Activated CD4-positive, alpha-beta T cell treated with anti-CD3 and anti-CD28 coated beads, Interleukin-2, amount 10 ng/mL, durations not matched to agents 24 days and 14 days (primary cell): Measurements from ENCODE around the gene FAM131C. TPM values are rescaled to one million over a fixed set of nuclear protein-coding genes. Genes with fewer than 3 reads are reported as not detected.
A peak's percentile ranks its signal among the peaks of the same experiment; 100 is the strongest.

Experiments used
- DNase-seq: peaks from one replicate; pipeline ENCODE4 v3.0.0; 2022
- H3K27ac Mint-ChIP-seq: one replicate; pipeline ENCODE4 v1.8.0; 2022; ENCODE audit warnings: mild to moderate bottlenecking, mixed read lengths
- H3K27me3 Mint-ChIP-seq: one replicate; pipeline ENCODE4 v1.8.0; 2022; ENCODE audit warnings: mixed read lengths
- H3K36me3 Mint-ChIP-seq: one replicate; pipeline ENCODE4 v1.8.0; 2022; ENCODE audit warnings: low read depth, mild to moderate bottlenecking, mixed read lengths
- H3K4me1 Mint-ChIP-seq: one replicate; pipeline ENCODE4 v1.8.0; 2021; ENCODE audit warnings: mixed read lengths
- H3K4me3 Mint-ChIP-seq: one replicate; pipeline ENCODE4 v1.8.0; 2022; ENCODE audit warnings: mild to moderate bottlenecking, moderate library complexity, mixed read lengths
- H3K9me3 Mint-ChIP-seq: one replicate; pipeline ENCODE4 v1.8.0; 2021; ENCODE audit warnings: mixed read lengths
- intact Hi-C: fragments of 100-400 bp; cut with micrococcal nuclease; formaldehyde crosslinking; loops from one replicate; pipeline ENCODE4 v1.15.1; 2023
- total RNA-seq: library from RNA; stranded (reverse); gene quantifications from 2 replicates; pipeline ENCODE4 v1.2.3, GENCODE V29; 2022

FAM131C gene
- total RNA-seq, 1 donor from 2014 or later = 0.26 TPM

DNA sequence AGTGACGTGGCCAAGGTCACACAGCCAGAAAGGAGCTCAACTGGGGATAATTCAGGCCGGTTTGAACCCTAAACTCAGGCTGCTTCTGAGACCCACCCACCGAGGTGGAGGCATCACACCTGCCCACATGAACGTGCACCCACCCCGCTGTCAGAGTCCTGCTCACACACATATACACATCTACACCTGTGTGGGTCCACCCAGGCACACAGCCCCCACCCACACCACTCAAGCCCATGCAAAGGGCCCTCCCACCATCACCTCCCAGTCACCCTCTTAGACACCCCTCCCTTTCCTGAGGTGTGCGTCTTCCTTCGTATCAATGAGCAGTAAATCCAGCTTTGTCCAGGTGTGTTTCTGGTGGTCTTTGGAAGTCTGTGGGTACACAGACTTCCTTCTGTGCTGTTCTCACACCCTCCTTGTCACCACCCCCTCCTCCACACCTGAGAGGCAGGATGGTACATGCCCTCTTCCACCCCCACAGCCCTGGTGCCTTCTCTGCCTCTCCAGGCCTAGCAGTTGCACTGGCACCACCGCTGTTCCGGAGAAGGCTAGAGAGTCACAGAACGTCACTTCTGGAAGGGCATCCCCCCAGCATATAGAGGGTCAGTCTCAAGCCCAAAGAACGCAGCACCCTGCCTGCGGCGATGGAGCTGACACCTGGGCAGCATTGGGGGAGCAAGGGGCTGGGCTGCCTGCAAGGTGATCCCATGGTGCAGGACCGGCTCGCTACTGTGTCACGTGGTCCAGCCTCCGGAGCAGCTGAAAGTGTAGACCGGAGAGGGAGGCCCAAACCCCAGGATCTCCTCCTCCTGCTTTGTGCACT is 18.9 kb upstream of the FAM131C start:
- Mint-ChIP-seq H3K9me3 (no peaks in the 10 kb centered on the region), H3K36me3 (no peaks in the 10 kb centered on the region), H3K4me1 (no peaks in the 10 kb centered on the region), H3K4me3 (no peak overlapping the region), H3K27ac (no peak overlapping the region), H3K27me3 (peaks cover 11% of the 10 kb centered on the region)
- DNase-seq = no peak
- intact Hi-C loops = no loop called here

DNA sequence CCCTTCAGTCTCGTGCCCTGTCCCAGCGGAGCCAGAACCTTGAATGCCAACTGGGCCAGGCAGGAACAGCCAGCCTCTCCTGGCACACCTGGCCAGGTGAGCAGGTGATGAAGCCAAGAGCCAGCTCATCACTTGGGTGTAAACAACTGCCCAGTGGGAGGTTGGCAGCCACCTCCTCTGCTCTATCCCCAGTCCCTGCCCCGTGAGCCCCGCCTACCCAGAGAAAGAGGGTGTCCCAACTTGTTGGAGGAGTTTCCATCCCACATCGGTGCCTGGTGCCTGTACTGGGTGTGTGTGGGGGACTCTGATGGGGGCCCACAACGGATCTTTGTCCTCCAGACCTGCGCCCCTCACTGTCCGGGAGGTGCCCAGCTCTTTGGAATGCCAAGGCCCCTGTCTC is 17.8 kb upstream of the FAM131C start:
- Mint-ChIP-seq H3K4me1 (no peaks in the 10 kb centered on the region), H3K9me3 (no peaks in the 10 kb centered on the region), H3K27me3 (peaks cover 7% of the 10 kb centered on the region), H3K36me3 (no peaks in the 10 kb centered on the region), H3K4me3 (no peak overlapping the region), H3K27ac (no peak overlapping the region)
- intact Hi-C loops = no loop called here
- DNase-seq = no peak

DNA sequence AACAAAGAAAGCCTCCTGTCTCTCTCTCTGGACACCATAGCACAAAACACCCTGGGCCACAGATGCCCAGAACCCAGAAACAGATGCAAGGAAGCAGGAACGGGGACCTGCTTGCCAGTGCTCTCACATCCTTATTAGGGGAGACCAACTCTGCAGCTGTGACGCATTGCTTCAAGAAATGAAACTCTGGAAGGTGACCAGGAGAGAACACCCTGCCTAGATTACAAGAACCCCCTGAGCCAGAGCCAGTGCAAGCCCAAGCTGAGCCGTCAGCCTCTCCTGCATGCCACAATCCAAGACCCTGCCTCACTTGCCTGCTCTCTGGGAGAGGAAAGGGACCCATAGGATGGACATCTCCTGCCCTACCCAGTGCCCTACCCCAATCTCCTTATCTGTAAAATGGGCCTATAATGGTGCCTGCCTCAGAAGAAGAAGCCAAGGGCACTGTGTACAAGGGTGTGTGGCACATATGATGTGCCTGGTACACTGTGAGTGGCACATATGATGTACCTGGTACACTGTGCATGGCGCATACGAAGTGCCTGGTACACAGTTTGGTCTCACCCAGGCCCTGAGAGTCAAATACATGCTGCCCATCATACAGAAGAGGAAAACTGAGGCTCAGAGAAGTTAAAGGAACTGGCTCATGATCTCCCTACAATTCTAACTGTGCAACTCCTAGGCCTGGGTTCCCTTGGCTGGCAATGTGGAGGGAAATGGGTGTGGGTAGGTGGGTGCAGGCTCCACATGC is 16.8 kb upstream of the FAM131C start:
- H3K4me1 Mint-ChIP-seq = no peaks in the 10 kb centered on the region
- H3K9me3 Mint-ChIP-seq = no peaks in the 10 kb centered on the region
- no peak overlapping the region for H3K4me3 Mint-ChIP-seq
- DNase-seq = no peak
- intact Hi-C loops = no loop called here
- H3K36me3 Mint-ChIP-seq = no peaks in the 10 kb centered on the region
- no peak overlapping the region for H3K27ac Mint-ChIP-seq
- H3K27me3 Mint-ChIP-seq = peaks cover 6% of the 10 kb centered on the region

DNA sequence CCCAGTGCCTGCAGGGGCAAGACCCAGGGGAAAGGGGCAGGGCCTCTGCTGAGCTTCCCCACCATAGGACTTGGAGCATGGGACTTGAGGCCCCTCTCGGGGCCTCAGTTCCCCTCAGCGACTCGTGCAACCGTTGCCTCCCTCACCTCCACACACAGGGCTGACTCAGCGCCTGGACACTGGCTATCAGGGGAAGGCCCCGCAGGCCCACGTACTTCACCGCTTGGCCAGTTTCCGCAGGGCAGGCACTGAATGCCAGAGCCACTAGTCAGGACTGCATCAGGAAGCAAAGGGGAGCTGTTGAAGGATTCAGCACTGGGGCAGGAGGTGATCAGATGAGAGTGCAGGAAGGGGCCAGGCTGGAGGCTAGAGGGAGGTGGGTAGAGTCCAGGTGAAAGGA is 15.5 kb upstream of the FAM131C start:
- intact Hi-C loops = no loop called here
- DNase-seq = no peak
- H3K36me3 Mint-ChIP-seq = no peaks in the 10 kb centered on the region
- H3K9me3 Mint-ChIP-seq = no peaks in the 10 kb centered on the region
- H3K27ac Mint-ChIP-seq = no peak overlapping the region
- H3K4me1 Mint-ChIP-seq = no peaks in the 10 kb centered on the region
- no peak overlapping the region for H3K4me3 Mint-ChIP-seq
- H3K27me3 Mint-ChIP-seq = peaks cover 4% of the 10 kb centered on the region

DNA sequence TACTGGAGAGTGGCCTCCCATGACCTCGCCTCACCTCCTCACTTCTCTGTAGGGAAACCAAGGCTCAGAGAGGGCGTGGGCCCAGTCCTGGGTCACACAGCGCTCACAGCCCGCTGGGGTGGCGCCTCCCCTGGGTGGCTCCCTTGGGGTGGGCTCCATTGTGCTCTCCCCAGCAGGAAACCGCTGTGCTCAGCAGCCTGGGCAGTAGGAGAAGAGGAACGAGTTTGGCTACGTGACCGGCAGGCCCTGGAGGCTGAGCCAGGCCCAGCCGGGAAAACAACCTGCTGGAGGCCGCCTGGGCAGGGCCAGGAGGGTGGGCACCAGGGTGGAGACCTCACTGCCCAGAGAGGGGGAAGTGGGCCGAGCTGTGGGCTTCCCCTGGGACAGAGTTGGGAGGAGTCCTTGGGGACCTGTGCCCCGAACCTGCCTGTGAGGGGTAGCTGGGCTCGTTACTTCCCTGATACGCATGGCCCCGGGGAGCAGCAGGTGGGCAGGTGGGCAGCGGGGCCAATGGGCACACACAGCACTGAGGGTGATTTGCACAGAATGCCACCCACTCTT is 15.0 kb upstream of the FAM131C start:
- intact Hi-C loops = no loop called here

DNA sequence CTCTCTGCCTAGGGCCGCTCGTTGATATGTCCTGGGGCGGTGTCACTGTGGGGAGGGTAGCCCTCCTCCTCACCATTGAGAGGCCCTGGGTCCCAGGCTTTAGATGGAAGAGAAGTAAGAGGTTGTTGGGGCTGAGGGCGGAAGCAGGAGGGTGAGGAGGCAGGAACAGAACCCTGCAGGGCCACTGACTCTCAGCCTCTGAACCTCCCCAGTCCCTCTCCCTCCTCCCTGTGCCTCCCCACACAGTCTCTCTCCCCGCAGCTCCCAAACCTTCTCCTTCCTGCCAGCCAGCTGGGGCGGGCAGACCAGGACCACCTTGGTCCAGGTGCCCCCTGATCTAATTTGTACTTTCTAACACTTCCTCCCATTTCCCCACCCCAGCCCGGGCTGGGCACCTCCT is 14.3 kb upstream of the FAM131C start:
- H3K27ac Mint-ChIP-seq = no peak overlapping the region
- no peak overlapping the region for H3K4me3 Mint-ChIP-seq
- intact Hi-C loops = no loop called here
- peaks cover 2% of the 10 kb centered on the region for H3K27me3 Mint-ChIP-seq
- no peak for DNase-seq
- H3K36me3 Mint-ChIP-seq = no peaks in the 10 kb centered on the region
- H3K4me1 Mint-ChIP-seq = no peaks in the 10 kb centered on the region
- no peaks in the 10 kb centered on the region for H3K9me3 Mint-ChIP-seq

More for the DNA sequence above, 15.0 kb upstream of the FAM131C start:
- peaks cover 2% of the 10 kb centered on the region for H3K27me3 Mint-ChIP-seq
- H3K9me3 Mint-ChIP-seq = no peaks in the 10 kb centered on the region
- DNase-seq = no peak
- no peaks in the 10 kb centered on the region for H3K4me1 Mint-ChIP-seq
- no peak overlapping the region for H3K4me3 Mint-ChIP-seq
- no peak overlapping the region for H3K27ac Mint-ChIP-seq
- H3K36me3 Mint-ChIP-seq = no peaks in the 10 kb centered on the region

DNA sequence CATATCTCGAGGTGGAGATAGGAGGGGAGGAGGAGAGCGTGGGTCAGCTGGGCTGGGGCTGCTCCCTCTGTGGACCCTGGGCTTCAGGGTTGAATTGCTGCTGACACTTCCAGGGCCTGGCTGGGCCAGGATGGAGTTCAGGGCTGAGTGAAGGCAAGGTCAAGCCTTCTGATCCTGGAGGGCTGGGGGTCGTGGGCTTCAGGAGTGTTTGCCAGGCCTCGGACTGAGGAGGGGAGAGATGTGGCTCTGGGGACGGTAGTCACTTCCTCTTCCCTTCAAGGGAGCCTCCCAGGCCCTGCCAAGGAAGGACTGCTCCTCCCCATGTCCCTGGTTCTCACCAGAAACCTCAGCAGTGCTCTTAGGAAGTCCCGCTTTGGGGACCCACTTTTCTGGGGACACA is 12.1 kb upstream of the FAM131C start:
- Mint-ChIP-seq H3K36me3 (no peaks in the 10 kb centered on the region), H3K9me3 (no peaks in the 10 kb centered on the region), H3K27me3 (peaks cover 2% of the 10 kb centered on the region), H3K4me1 (no peaks in the 10 kb centered on the region), H3K27ac (no peak overlapping the region), H3K4me3 (no peak overlapping the region)
- intact Hi-C loops = no loop called here
- DNase-seq = no peak

DNA sequence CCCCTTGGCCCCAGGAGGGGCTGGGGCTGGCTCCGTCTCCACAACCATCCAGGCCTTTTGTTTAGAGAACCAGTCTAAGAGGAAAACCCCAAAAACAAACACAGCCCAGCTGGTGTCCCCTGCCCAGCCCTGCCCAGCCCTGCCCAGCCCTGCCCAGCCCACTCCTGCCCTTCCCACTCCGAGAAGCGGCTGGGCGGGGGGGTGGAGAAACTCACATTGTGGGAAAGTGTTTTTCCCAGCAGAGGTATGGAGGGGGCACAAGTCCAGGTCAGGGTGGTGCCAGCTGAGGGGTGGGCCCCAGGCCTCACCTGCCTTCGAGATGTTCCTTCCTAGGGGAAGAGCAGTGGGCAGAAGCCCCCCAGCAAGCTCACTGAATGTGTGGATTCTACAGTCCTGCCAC is 10.0 kb upstream of the FAM131C start:
- Mint-ChIP-seq H3K27ac (no peak overlapping the region), H3K4me1 (peaks cover 6% of the 10 kb centered on the region), H3K4me3 (no peak overlapping the region), H3K36me3 (no peaks in the 10 kb centered on the region), H3K27me3 (peaks cover 2% of the 10 kb centered on the region), H3K9me3 (no peaks in the 10 kb centered on the region)
- intact Hi-C loops = no loop called here
- DNase-seq = no peak

DNA sequence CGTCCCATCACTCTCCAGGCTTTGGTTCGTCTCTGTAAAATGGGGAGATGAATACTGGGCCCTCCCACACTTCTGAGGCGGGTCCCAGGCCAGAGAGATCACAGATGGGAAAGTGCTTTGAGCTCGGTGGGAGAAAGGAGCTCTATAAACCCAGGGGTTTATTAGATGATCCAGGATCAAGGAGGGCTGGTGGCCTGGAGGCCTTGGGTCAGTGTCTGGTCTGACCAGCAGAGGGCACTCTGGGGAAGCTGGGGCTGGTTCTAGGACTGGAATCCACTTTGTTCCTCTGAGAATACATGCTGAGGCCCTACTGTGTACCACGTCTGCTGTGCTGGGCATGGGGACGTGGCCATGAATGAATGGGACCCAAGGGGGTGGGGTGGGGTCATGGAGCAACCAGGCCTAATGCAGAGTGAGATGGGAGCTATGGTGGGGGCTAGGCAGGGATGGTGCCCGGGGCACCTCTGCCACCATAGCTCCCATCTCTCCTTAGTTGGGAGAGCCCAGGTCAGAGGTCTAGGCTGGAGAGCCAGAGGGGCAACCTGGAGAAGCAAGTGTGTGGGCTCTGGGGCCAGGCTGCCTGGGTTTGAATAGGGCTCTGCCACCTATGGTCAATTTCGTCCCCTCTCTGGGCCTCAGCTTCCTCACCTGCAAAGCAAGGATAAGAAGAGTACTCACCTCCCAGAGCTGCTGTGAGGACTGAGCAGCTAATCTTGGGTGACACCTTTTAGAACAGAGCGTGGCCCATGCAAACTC is 9.0 kb upstream of the FAM131C start:
- H3K27ac Mint-ChIP-seq = peak overlapping the region; percentile 60
- peak; percentile 90 for DNase-seq
- no peaks in the 10 kb centered on the region for H3K36me3 Mint-ChIP-seq
- H3K27me3 Mint-ChIP-seq = no peaks in the 10 kb centered on the region
- no peaks in the 10 kb centered on the region for H3K9me3 Mint-ChIP-seq
- intact Hi-C loops = no loop called here
- H3K4me1 Mint-ChIP-seq = peaks cover 9% of the 10 kb centered on the region
- H3K4me3 Mint-ChIP-seq = no peak overlapping the region

DNA sequence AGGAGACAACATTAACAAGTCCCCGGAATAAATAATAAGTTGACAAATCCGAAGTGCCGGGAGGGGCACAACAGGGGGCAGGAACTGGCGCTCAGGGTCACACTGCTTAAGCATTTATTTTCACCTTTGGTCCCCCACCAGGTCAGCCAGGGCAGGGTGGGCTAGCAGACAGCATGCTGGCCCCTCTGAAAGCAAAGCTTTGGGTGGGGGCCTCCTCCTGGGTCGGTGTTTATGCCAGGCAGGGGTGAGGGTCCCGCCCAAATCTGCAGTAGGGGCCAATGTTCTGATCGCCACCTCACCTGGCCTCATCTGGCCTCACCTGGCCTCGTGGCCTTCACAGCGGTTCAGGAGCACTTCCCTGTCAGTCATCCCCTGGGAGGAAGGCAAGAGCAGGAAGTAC is 8.2 kb upstream of the FAM131C start:
- intact Hi-C loops = no loop called here
- H3K36me3 Mint-ChIP-seq = no peaks in the 10 kb centered on the region
- H3K4me1 Mint-ChIP-seq = peaks cover 9% of the 10 kb centered on the region
- H3K9me3 Mint-ChIP-seq = no peaks in the 10 kb centered on the region
- no peak for DNase-seq
- H3K4me3 Mint-ChIP-seq = no peak overlapping the region
- no peaks in the 10 kb centered on the region for H3K27me3 Mint-ChIP-seq
- H3K27ac Mint-ChIP-seq = no peak overlapping the region

DNA sequence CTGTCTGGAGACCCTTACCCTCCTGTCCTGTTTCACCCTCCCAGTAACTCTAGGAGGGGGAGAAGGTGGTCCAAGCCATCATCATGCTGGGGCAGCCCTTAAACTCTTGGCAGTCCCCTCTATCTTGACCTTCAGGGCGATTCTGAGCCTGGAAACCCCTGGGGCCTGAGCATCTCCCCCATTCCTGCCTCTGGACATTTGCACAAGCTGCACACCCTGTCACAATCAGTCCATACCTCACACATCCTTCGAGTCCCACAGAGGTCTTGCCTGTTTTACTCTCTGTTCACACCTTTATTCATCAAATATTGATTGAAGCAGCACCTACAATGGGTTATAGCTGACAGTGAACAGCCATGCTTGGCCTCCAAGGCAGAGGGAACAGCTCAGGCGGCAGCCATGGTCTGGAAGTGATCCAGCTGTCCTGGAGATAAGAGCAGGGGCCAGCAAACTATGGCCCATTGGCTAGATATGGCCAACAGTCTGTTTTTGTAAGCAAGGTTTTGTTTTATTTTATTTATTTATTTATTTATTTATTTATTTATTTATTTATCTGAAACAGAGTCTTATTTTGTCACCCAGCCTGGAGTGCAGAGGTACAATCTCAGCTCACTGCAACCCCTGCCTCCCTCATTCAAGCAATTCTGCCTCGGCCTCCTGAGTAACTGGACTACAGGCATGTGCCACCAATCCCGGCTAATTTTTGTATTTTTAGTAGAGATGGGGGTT is 7.1 kb upstream of the FAM131C start:
- H3K4me3 Mint-ChIP-seq = no peak overlapping the region
- H3K4me1 Mint-ChIP-seq = peaks cover 9% of the 10 kb centered on the region
- no peak overlapping the region for H3K27ac Mint-ChIP-seq
- H3K27me3 Mint-ChIP-seq = no peaks in the 10 kb centered on the region
- no peaks in the 10 kb centered on the region for H3K36me3 Mint-ChIP-seq
- H3K9me3 Mint-ChIP-seq = no peaks in the 10 kb centered on the region
- DNase-seq = no peak
- intact Hi-C loops = no loop called here

DNA sequence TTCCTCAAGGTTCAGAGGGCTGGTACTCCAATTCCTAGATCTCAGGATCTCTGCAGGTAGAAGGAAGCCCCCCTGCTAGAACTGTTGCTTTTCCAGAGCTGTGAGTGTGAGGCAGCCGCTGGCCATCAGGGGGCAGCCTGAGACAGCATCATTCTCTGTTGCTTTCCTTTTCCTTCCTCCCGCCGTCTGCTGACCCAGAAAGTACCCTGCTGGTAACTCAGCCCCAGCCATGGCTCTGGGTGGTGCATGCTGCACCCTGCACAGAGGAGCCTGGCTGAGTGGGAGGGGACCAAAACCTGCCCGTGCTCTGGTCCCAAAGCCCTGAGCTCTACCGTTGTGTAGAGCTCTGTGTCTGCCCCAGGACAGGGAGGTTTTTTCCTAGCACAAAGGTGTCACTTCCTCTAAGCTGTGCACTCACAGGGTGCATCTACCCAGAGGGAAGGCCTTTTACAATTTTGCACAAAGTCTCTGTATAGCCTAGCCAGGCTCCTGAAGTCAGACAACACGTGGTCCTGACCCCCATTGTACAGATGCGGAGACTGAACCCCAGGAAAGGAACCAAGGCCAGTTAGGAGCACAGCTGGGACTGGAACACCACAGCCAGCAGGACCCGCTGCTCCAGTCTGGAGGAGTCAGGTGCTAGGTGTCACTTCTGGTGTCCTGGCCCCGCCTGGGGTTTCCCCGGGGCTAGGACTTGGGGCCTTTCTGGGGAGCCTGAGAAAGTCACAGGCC is 5.6 kb upstream of the FAM131C start:
- Mint-ChIP-seq H3K27ac (peak overlapping the region; percentile 87), H3K27me3 (peaks cover 6% of the 10 kb centered on the region), H3K4me3 (peak overlapping the region; percentile 75), H3K36me3 (no peaks in the 10 kb centered on the region), H3K9me3 (no peaks in the 10 kb centered on the region), H3K4me1 (peaks cover 12% of the 10 kb centered on the region)
- intact Hi-C loops = loop anchor here (1.0 to 10.0 kb wide), 3 partner anchors 108 to 286 kb away; partner anchors contain the start of gene SZRD1
- DNase-seq = peak; percentile 93
